Peyer's patch (tissue), 4 donors: ENCODE results near the gene WDSUB1.

Experiments used
- POLR2A ChIP-seq, 2 donors: fragments of 450-650 bp; IDR thresholded peaks; one replicate each; pipeline ENCODE4 v1.5.1; 2017; ENCODE audit warnings: antibody characterized with exemption in 2 of 2, mild to moderate bottlenecking in 2 of 2, moderate library complexity in 2 of 2
- TF ChIP-seq, protein P1 (sequence below), 6 experiments: fragments of 450-650 bp in 4 of 6; fragments of 200-600 bp in 2 of 6; sonication (generic) in 1 of 6; IDR thresholded peaks; one replicate each; pipeline ENCODE4 v1.5.1; 2017 to 2019; ENCODE audit warnings: antibody characterized with exemption in 6 of 6, mild to moderate bottlenecking in 3 of 6, moderate library complexity in 1 of 6

- TF ChIP-seq, protein P1, sequence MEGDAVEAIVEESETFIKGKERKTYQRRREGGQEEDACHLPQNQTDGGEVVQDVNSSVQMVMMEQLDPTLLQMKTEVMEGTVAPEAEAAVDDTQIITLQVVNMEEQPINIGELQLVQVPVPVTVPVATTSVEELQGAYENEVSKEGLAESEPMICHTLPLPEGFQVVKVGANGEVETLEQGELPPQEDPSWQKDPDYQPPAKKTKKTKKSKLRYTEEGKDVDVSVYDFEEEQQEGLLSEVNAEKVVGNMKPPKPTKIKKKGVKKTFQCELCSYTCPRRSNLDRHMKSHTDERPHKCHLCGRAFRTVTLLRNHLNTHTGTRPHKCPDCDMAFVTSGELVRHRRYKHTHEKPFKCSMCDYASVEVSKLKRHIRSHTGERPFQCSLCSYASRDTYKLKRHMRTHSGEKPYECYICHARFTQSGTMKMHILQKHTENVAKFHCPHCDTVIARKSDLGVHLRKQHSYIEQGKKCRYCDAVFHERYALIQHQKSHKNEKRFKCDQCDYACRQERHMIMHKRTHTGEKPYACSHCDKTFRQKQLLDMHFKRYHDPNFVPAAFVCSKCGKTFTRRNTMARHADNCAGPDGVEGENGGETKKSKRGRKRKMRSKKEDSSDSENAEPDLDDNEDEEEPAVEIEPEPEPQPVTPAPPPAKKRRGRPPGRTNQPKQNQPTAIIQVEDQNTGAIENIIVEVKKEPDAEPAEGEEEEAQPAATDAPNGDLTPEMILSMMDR (IDR thresholded peaks at IDR 0.05): no peak
- no peak for TF ChIP-seq POLR2A (IDR thresholded peaks at IDR 0.05)
These were observed 1.1 kb downstream of the WDSUB1 start for GRCh38 chr2:159285433-159285832.
